B cell (primary cell): Measurements from ENCODE around the gene KAZN. TPM values are rescaled to one million over a fixed set of nuclear protein-coding genes. Genes with fewer than 3 reads are reported as not detected.

Source experiments
- ATAC-seq: fragments of 200-7000 bp; cut with Tn5 transposase; one replicate; pipeline ENCODE4 v1.10.0; 2021; ENCODE audit warnings: low read depth, mild to moderate bottlenecking, moderate number of reproducible peaks, moderate library complexity
- CTCF ChIA-PET: fragments of 350-600 bp; sonication (Branson Sonifier 250); formaldehyde crosslinking; loops from one replicate; lab custom pipeline; 2021; ENCODE audit warnings: antibody characterized with exemption, inconsistent platforms; lab: Charles Lee
- POLR2A ChIA-PET: fragments of 350-600 bp; sonication (Branson Sonifier 250); formaldehyde crosslinking; loops from one replicate; lab custom pipeline; 2021; ENCODE audit warnings: antibody characterized with exemption; lab: Charles Lee
- DNase-seq: peaks from one replicate; pipeline ENCODE4 v3.0.0; 2013
- H2AFZ ChIP-seq: 2 replicates; pipeline ENCODE4 v1.6.1; 2012; ENCODE audit warnings: mild to moderate bottlenecking, low read depth, low read length; ENCODE audit not compliant: insufficient read depth, poor library complexity, severe bottlenecking
- H3K27ac ChIP-seq, 2 donors: 1 replicate in 1 of 2; 2 replicates in 1 of 2; pipeline ENCODE4 v1.5.1; 2012 to 2013; ENCODE audit warnings: low read length in 2 of 2, mild to moderate bottlenecking in 2 of 2, moderate library complexity in 1 of 2
- H3K27me3 ChIP-seq, 4 experiments: fragments of 200-600 bp in 1 of 4; sonication (generic) in 1 of 4; replicated peaks in 1 of 4; 1 replicate in 2 of 4; 2 replicates in 2 of 4; pipeline versions ENCODE4 v1.6.1 to v1.7.0; 2013 to 2016; ENCODE audit warnings: low read length in 3 of 4, mild to moderate bottlenecking in 2 of 4, mixed read lengths in 1 of 4, moderate library complexity in 1 of 4; ENCODE audit not compliant: insufficient read depth in 4 of 4, control insufficient read depth in 3 of 4; ENCODE audit errors: control extremely low read depth in 1 of 4
- H3K36me3 ChIP-seq, 2 experiments: replicated peaks in 1 of 2; 1 replicate in 1 of 2; 2 replicates in 1 of 2; pipeline versions ENCODE4 v1.6.1 to v1.7.1; 2013; ENCODE audit warnings: low read length in 1 of 2; ENCODE audit not compliant: insufficient read depth in 2 of 2, control insufficient read depth in 1 of 2; ENCODE audit errors: control extremely low read depth in 1 of 2, extremely low read depth in 1 of 2
- H3K4me1 ChIP-seq, 2 donors: fragments of 200-600 bp in 1 of 2; sonication (generic) in 1 of 2; 1 replicate in 1 of 2; 2 replicates in 1 of 2; pipeline versions ENCODE4 v1.5.1 to v1.6.1; 2013 to 2017; ENCODE audit warnings: low read length in 2 of 2; ENCODE audit not compliant: control insufficient read depth in 2 of 2, insufficient read depth in 2 of 2
- H3K4me2 ChIP-seq: replicated peaks from 2 replicates; pipeline ENCODE3; 2012; ENCODE audit warnings: mild to moderate bottlenecking, low read depth, low read length; ENCODE audit not compliant: poor library complexity, severe bottlenecking
- H3K4me3 ChIP-seq, 5 experiments: fragments of 200-600 bp in 1 of 5; sonication (generic) in 1 of 5; 1 replicate in 3 of 5; 2 replicates in 2 of 5; pipeline versions ENCODE4 v1.5.1 to v1.7.0; 2011 to 2016; ENCODE audit warnings: low read length in 4 of 5, mild to moderate bottlenecking in 4 of 5, low read depth in 2 of 5, control low read depth in 1 of 5, moderate library complexity in 1 of 5; ENCODE audit not compliant: insufficient read depth in 1 of 5; ENCODE audit errors: control extremely low read depth in 1 of 5, extremely low read depth in 1 of 5
- H3K79me2 ChIP-seq: fragments of 200-600 bp; sonication (generic); one replicate; pipeline ENCODE4 v1.6.0; 2016; ENCODE audit warnings: low read length; ENCODE audit not compliant: control insufficient read depth, insufficient read depth
- H3K9ac ChIP-seq: fragments of 200-600 bp; sonication (generic); 2 replicates; pipeline ENCODE4 v1.6.1; 2017; ENCODE audit warnings: mild to moderate bottlenecking, low read length, moderate library complexity
- H3K9me3 ChIP-seq, 3 donors: one replicate each; pipeline versions ENCODE4 v1.6.1 to v1.7.1; 2013; ENCODE audit warnings: low read length in 2 of 3; ENCODE audit not compliant: control insufficient read depth in 2 of 3, insufficient read depth in 1 of 3; ENCODE audit errors: control extremely low read depth in 1 of 3
- H4K20me1 ChIP-seq: 2 replicates; pipeline ENCODE4 v1.6.0; 2012; ENCODE audit warnings: mild to moderate bottlenecking, low read length; ENCODE audit not compliant: insufficient read depth, control insufficient read depth, poor library complexity, severe bottlenecking
- H3K27ac Mint-ChIP-seq: one replicate; pipeline ENCODE4 v1.8.0; 2021; ENCODE audit warnings: mixed read lengths
- H3K27me3 Mint-ChIP-seq: one replicate; pipeline ENCODE4 v1.8.0; 2021; ENCODE audit warnings: mixed read lengths
- H3K4me1 Mint-ChIP-seq: one replicate; pipeline ENCODE4 v1.8.0; 2021; ENCODE audit warnings: mixed read lengths
- H3K4me3 Mint-ChIP-seq: one replicate; pipeline ENCODE4 v1.8.0; 2021; ENCODE audit warnings: mixed read lengths
- H3K9me3 Mint-ChIP-seq: one replicate; pipeline ENCODE4 v1.8.0; 2022; ENCODE audit warnings: mixed read lengths; ENCODE audit not compliant: insufficient read depth
- EZH2 ChIP-seq: IDR thresholded peaks from 2 replicates; pipeline ENCODE4 v1.6.1; 2012; ENCODE audit warnings: borderline replicate concordance, low read depth, mild to moderate bottlenecking, moderate library complexity, low read length; ENCODE audit not compliant: insufficient read depth, poor library complexity, severe bottlenecking
- WGBS: methylation state at CpG from one replicate; pipeline ENCODE4 v1.1.5; 2013; ENCODE audit warnings: missing lambda C conversion rate; ENCODE audit not compliant: insufficient coverage; 5-methylcytosine and 5-hydroxymethylcytosine counted together
- intact Hi-C: fragments of 100-400 bp; cut with micrococcal nuclease; formaldehyde crosslinking; loops from one replicate; pipeline ENCODE4 v1.10.0; 2022
- polyA plus RNA-seq: library from polyadenylated mRNA; depleted of rRNA; stranded (reverse); fragments of >200 nt; gene quantifications from 2 replicates; pipeline ENCODE4 v1.2.3, GENCODE V29; 2012
- total RNA-seq, 2 donors: library from RNA; stranded (reverse); fragments of 120-200 nt in 1 of 2; gene quantifications; 1 replicate in 1 of 2; 2 replicates in 1 of 2; pipeline versions ENCODE4 v1.2.3 to v1.2.4, GENCODE V29; 2013 to 2022
- TF ChIP-seq, protein P1 (sequence below): fragments of 200-600 bp; IDR thresholded peaks from one replicate; pipeline ENCODE4 v1.8.0; 2022; ENCODE audit warnings: antibody characterized with exemption, mild to moderate bottlenecking

KAZN gene
- total and polyA plus RNA-seq, 2 donors (not counting 1 experiment from before 2014, with no cell fraction given) = 0.13 to 0.39 TPM

DNA sequence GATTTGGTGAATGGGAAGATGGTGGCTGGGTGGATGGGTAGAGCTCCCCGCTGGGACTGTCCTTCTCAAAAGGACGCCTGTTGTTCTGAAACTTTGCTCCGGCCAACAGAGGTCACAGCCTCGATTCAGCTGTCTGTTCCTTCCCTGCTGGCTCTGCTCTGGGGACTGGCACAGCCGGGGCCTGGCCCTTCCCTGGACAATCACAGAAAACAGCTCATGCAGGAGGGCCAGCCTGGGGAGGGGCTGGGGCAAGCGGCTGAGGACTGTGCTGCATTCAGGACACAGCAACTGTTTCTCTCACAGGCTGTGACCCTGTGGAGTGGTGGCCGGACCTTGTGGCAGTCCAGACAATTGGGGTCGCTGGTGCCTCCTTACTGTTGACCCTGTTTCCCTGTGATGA, 444.4 kb downstream of the KAZN start:
- H3K27me3 Mint-ChIP-seq = no peaks in the 10 kb centered on the region
- DNase-seq (no peak), ATAC-seq (no peak)
- no peaks in the 10 kb centered on the region for H4K20me1 ChIP-seq
- H3K4me3 Mint-ChIP-seq = no peak overlapping the region
- H3K9me3 ChIP-seq = no peaks in the 10 kb centered on the region
- no peaks in the 10 kb centered on the region for H3K79me2 ChIP-seq
- no peak overlapping the region for H2AFZ ChIP-seq
- CTCF ChIA-PET = interaction anchor here (0.7 kb wide), 1 partner anchor 30 kb away, joined by 3 read pairs; no protein-coding TSS in a partner anchor
- POLR2A ChIA-PET = no interaction called here
- no peaks in the 10 kb centered on the region for H3K27me3 ChIP-seq
- H3K4me1 Mint-ChIP-seq = no peaks in the 10 kb centered on the region
- TF ChIP-seq, protein P1, sequence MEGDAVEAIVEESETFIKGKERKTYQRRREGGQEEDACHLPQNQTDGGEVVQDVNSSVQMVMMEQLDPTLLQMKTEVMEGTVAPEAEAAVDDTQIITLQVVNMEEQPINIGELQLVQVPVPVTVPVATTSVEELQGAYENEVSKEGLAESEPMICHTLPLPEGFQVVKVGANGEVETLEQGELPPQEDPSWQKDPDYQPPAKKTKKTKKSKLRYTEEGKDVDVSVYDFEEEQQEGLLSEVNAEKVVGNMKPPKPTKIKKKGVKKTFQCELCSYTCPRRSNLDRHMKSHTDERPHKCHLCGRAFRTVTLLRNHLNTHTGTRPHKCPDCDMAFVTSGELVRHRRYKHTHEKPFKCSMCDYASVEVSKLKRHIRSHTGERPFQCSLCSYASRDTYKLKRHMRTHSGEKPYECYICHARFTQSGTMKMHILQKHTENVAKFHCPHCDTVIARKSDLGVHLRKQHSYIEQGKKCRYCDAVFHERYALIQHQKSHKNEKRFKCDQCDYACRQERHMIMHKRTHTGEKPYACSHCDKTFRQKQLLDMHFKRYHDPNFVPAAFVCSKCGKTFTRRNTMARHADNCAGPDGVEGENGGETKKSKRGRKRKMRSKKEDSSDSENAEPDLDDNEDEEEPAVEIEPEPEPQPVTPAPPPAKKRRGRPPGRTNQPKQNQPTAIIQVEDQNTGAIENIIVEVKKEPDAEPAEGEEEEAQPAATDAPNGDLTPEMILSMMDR = no peak
- TF ChIP-seq EZH2 = no peak
- no peak overlapping the region for H3K27ac ChIP-seq
- H3K9ac ChIP-seq = no peak overlapping the region
- no peak overlapping the region for H3K4me2 ChIP-seq
- H3K4me3 ChIP-seq = no peak overlapping the region
- no peaks in the 10 kb centered on the region for H3K9me3 Mint-ChIP-seq
- H3K36me3 ChIP-seq = no peaks in the 10 kb centered on the region
- WGBS = 91% methylated on average over 7 of the region's 8 CpGs
- intact Hi-C loops = loop anchor here (10.0 kb wide), 1 partner anchor 1078 kb away; no protein-coding TSS in a partner anchor
- H3K27ac Mint-ChIP-seq = no peak overlapping the region
- H3K4me1 ChIP-seq = no peaks in the 10 kb centered on the region

DNA sequence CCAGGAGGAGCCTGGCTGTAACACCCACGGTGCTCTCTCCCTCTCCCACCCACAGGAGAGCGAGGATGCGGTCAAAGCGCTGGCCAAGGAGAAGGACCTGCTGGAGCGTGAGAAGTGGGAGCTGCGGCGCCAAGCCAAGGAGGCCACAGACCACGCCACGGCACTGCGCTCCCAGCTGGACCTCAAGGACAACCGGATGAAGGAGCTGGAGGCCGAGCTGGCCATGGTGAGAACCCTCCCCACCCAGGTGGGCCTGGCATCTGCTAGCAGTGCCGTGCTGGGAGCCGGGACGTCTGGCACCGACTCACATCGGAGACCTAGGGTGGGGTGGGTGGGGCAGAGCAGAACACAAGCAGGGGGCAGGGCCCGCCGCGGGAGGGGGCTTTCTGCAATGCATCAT, 445.4 kb downstream of the KAZN start:
- no peak for TF ChIP-seq EZH2
- TF ChIP-seq, protein P1 = no peak
- peaks cover 0 to 7% (median 0%) of the 10 kb centered on the region in 3 donors for H3K9me3 ChIP-seq
- no peaks in the 10 kb centered on the region for H4K20me1 ChIP-seq
- ATAC-seq (no peak), DNase-seq (no peak)
- Mint-ChIP-seq H3K27me3 (no peaks in the 10 kb centered on the region), H3K4me1 (no peaks in the 10 kb centered on the region), H3K4me3 (no peak overlapping the region), H3K9me3 (no peaks in the 10 kb centered on the region), H3K27ac (no peak overlapping the region)
- POLR2A ChIA-PET = no interaction called here
- H3K9ac ChIP-seq = no peak overlapping the region
- intact Hi-C loops = loop anchor here (10.0 kb wide), 1 partner anchor 1079 kb away; no protein-coding TSS in a partner anchor
- H3K79me2 ChIP-seq = no peaks in the 10 kb centered on the region
- H3K27ac ChIP-seq = no peak overlapping the region
- CTCF ChIA-PET = no interaction called here
- no peak overlapping the region for H2AFZ ChIP-seq
- WGBS = over 99% methylated on average over 19 of the region's 20 CpGs
- H3K4me3 ChIP-seq = no peak overlapping the region
- H3K4me2 ChIP-seq = no peak overlapping the region
- H3K4me1 ChIP-seq = no peaks in the 10 kb centered on the region
- H3K27me3 ChIP-seq = no peaks in the 10 kb centered on the region
- no peaks in the 10 kb centered on the region for H3K36me3 ChIP-seq
